SK-N-SH (cell line): Measurements from ENCODE around the gene NOTCH4.

Experiments
- ELF1 ChIP-seq: IDR thresholded peaks from 2 replicates; pipeline ENCODE4 v1.4.0; 2012
- FOXM1 ChIP-seq: IDR thresholded peaks from 2 replicates; pipeline ENCODE4 v1.4.0; 2012; ENCODE audit warnings: low read depth, mild to moderate bottlenecking
- JUND ChIP-seq: IDR thresholded peaks from 2 replicates; pipeline ENCODE4 v1.4.0; 2012
- MXI1 ChIP-seq: IDR thresholded peaks from 2 replicates; pipeline ENCODE4 v1.6.1; 2012; ENCODE audit warnings: mild to moderate bottlenecking, low read depth, low read length, improper control_type of control experiment
- POLR2AphosphoS5 ChIP-seq: IDR thresholded peaks from 2 replicates; pipeline ENCODE4 v1.6.1; 2012; ENCODE audit warnings: low read depth, low read length
- RCOR1 ChIP-seq: fragments of 150-350 bp; IDR thresholded peaks from 2 replicates; pipeline ENCODE4 v1.6.1; 2017; ENCODE audit warnings: antibody characterized with exemption, low read length
- RFX5 ChIP-seq: IDR thresholded peaks from 2 replicates; pipeline ENCODE4 v1.6.1; 2012; ENCODE audit warnings: mild to moderate bottlenecking, improper control_type of control experiment, low read length
- TAF1 ChIP-seq: IDR thresholded peaks from 2 replicates; pipeline ENCODE4 v1.6.1; 2012; ENCODE audit warnings: low read depth, mild to moderate bottlenecking, low read length, moderate library complexity, borderline replicate concordance
- TF ChIP-seq, protein P1 (sequence below): fragments of 200-600 bp; sonication (generic); IDR thresholded peaks from 2 replicates; pipeline ENCODE4 v1.6.1; 2017; ENCODE audit warnings: antibody characterized with exemption, mild to moderate bottlenecking, moderate library complexity

DNA sequence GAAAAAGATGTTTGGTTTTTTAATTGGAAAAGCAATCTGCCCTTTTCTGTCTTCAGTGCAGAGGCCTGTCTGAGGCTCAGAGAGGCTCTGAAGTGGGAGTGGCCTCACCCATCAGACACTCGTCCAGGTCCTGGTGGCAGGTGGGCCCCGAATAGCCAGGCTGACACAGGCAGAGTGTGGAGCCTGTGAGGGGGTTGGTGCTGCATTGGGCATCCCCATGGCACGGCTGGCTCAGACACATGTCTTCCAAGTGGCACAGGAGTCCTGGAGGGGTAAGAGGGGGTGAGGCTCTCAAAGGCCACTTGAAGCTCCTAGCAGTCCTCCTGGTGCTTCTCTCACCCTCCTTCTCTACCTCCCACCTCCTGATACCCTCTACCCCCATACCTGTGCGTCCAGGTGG lies 3.8 kb downstream of the NOTCH4 start:
- TF ChIP-seq POLR2AphosphoS5 (no peak), TAF1 (no peak), ELF1 (no peak), FOXM1 (no peak), MXI1 (no peak), RFX5 (no peak), RCOR1 (no peak), JUND (no peak)
- TF ChIP-seq, protein P1, sequence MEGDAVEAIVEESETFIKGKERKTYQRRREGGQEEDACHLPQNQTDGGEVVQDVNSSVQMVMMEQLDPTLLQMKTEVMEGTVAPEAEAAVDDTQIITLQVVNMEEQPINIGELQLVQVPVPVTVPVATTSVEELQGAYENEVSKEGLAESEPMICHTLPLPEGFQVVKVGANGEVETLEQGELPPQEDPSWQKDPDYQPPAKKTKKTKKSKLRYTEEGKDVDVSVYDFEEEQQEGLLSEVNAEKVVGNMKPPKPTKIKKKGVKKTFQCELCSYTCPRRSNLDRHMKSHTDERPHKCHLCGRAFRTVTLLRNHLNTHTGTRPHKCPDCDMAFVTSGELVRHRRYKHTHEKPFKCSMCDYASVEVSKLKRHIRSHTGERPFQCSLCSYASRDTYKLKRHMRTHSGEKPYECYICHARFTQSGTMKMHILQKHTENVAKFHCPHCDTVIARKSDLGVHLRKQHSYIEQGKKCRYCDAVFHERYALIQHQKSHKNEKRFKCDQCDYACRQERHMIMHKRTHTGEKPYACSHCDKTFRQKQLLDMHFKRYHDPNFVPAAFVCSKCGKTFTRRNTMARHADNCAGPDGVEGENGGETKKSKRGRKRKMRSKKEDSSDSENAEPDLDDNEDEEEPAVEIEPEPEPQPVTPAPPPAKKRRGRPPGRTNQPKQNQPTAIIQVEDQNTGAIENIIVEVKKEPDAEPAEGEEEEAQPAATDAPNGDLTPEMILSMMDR = no peak
